ENCODE measurements around the gene RAPGEF1. TPM values are rescaled to one million over a fixed set of nuclear protein-coding genes. Genes with fewer than 3 reads are reported as not detected.

The RAPGEF1 gene
- total RNA-seq, 2 experiments from 2014 or later, result 118 to 243 TPM

- Histone ChIP-seq H3K9me3 (ENCODE audit: low read length) (no peaks in the 10 kb centered on the region), H3K27ac (ENCODE audit: low read depth, low read length, poor library complexity, severe bottlenecking) (peak overlapping the region; percentile 98), H3K9me2 (ENCODE audit: insufficient read depth, low read length) (no peaks in the 10 kb centered on the region), H4K20me1 (ENCODE audit: insufficient read depth, low read length) (peaks cover 37% of the 10 kb centered on the region; the same call in 1 of the 2 replicates), H3K36me3 (ENCODE audit: insufficient read depth, low read length) (peaks cover 91% of the 10 kb centered on the region), H3K79me2 (ENCODE audit: insufficient read depth, low read depth, low read length) (peaks cover 100% of the 10 kb centered on the region), H3K4me2 (ENCODE audit: low read length) (peak overlapping the region; percentile 100), H3K4me3 (ENCODE audit: low read depth, low read length, poor library complexity, severe bottlenecking) (peak overlapping the region; percentile 76), H2AFZ (ENCODE audit: low read length) (no peak overlapping the region), H3K4me1 (ENCODE audit: insufficient read depth, low read length, poor library complexity, severe bottlenecking) (peaks cover 91% of the 10 kb centered on the region)
- intact Hi-C loops (cut with micrococcal nuclease; ENCODE audit: unreplicated experiment), result loop anchor here (10.0 kb wide), 2 partner anchors 275 to 395 kb away; partner anchors contain the start of genes FAM78A and PRRC2B
- POLR2A ChIA-PET, result interaction anchor here (1.3 to 13.0 kb wide), 2 partner anchors 50 to 57 kb away, joined by 3 to 347 read pairs; no protein-coding TSS in a partner anchor
- TF ChIP-seq EZH2phosphoT487 (IDR thresholded peaks at IDR 0.05; ENCODE audit: borderline replicate concordance, low read depth, low read length), result no peak
- CTCF ChIA-PET (ENCODE audit: unreplicated experiment), result no interaction called here
- DNase-seq (ENCODE audit: low spot score), result no peak
- BruUV-seq (replicated peaks), result no TSS peak
Observed at GRCh38 chr9:131669269-131670157, 70.4 kb downstream of the RAPGEF1 start.

DNA sequence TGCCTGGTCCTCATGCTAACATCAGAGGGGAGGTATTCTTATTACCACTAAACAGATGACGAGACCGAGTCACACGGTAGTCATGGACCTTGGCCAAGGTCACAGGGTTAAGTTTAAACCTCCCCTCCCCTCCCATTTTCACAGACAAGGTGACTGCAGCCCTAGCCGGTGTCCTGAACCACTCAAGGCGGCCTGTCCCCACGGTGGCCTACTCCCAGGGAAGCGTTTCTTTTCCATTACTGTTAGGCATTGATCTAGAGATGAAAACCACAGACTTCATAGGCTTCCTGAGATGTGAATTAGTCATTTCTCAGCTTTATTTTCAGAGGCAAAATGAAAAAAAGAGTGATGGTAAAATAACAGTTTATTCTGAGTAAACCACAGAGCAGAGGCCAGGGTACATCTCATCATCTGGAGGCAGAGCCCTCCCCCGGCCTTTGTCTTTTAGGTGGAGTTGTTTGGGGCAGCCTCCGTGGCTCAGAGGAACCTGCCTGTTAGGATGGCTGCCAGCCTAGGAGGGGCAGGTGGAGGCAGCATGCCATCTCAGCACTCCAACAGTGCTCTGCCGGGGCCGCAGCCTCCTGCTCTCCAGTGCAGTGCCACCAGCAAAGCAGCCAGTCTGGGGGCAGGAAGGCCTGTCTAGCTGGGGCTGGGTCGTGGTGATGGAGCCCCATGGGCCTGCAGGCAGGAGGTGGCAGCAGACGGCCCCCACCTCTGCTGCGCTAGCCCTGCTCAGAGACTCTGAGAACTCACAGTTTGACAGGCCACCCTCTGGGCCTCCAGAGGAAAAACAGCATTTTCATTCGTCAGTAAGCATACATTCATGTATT is 71.2 kb downstream of the RAPGEF1 start:
- BruUV-seq (replicated peaks), result TSS peak; percentile 73
- H3K4me3 ChIP-seq (ENCODE audit: low read depth, low read length, poor library complexity, severe bottlenecking), result peak overlapping the region; percentile 76

More for the DNA sequence above, 71.2 kb downstream of the RAPGEF1 start:
- Histone ChIP-seq H3K9me2 (ENCODE audit: insufficient read depth, low read length) (no peaks in the 10 kb centered on the region), H3K4me1 (ENCODE audit: insufficient read depth, low read length, poor library complexity, severe bottlenecking) (peaks cover 99% of the 10 kb centered on the region), H3K9me3 (ENCODE audit: low read length) (no peaks in the 10 kb centered on the region), H4K20me1 (ENCODE audit: insufficient read depth, low read length) (peaks cover 36% of the 10 kb centered on the region; the same call in 1 of the 2 replicates), H3K27ac (ENCODE audit: low read depth, low read length, poor library complexity, severe bottlenecking) (peak overlapping the region; percentile 98), H2AFZ (ENCODE audit: low read length) (no peak overlapping the region), H3K79me2 (ENCODE audit: insufficient read depth, low read depth, low read length) (peaks cover 100% of the 10 kb centered on the region), H3K36me3 (ENCODE audit: insufficient read depth, low read length) (peaks cover 90% of the 10 kb centered on the region), H3K4me2 (ENCODE audit: low read length) (peak overlapping the region; percentile 100)
- TF ChIP-seq EZH2phosphoT487 (IDR thresholded peaks at IDR 0.05; ENCODE audit: borderline replicate concordance, low read depth, low read length) (no peak), CTCF (conservative IDR thresholded peaks at IDR 0.05; ENCODE audit: low read length) (peak; percentile 40; the same call in 1 of the 2 replicates)
- peak; percentile 61 for DNase-seq (ENCODE audit: low spot score)
- POLR2A ChIA-PET, result interaction anchor here (0.9 to 1.3 kb wide), 2 partner anchors 50 to 56 kb away, joined by 3 read pairs; no protein-coding TSS in a partner anchor
- intact Hi-C loops (cut with micrococcal nuclease; ENCODE audit: unreplicated experiment), result no loop called here
- CTCF ChIA-PET (ENCODE audit: unreplicated experiment), result no interaction called here
